Vagina (tissue), 2 donors: ENCODE measurements around the gene DFFA.

Source experiments
- CTCF ChIP-seq, 3 experiments: fragments of 450-650 bp in 2 of 3; fragments of 200-600 bp in 1 of 3; sonication (generic) in 1 of 3; IDR thresholded peaks; one replicate each; pipeline ENCODE4 v1.5.1; 2017 to 2019; ENCODE audit warnings: antibody characterized with exemption in 3 of 3, mild to moderate bottlenecking in 2 of 3, moderate library complexity in 2 of 3
- POLR2A ChIP-seq, 2 donors: fragments of 450-650 bp; IDR thresholded peaks; one replicate each; pipeline ENCODE4 v1.6.1; 2017; ENCODE audit warnings: antibody characterized with exemption in 2 of 2, mild to moderate bottlenecking in 2 of 2, moderate library complexity in 2 of 2

- no peak for TF ChIP-seq CTCF (IDR thresholded peaks at IDR 0.05)
- TF ChIP-seq POLR2A (IDR thresholded peaks at IDR 0.05): no peak
These were observed 41.1 kb downstream of the DFFA start for GRCh38 chr1:10431070-10431730.
